ENCODE data around the gene CLDN19.
A peak's percentile ranks its signal among the peaks of the same experiment; 100 is the strongest.

CLDN19 gene, protein sequence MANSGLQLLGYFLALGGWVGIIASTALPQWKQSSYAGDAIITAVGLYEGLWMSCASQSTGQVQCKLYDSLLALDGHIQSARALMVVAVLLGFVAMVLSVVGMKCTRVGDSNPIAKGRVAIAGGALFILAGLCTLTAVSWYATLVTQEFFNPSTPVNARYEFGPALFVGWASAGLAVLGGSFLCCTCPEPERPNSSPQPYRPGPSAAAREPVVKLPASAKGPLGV

DNA sequence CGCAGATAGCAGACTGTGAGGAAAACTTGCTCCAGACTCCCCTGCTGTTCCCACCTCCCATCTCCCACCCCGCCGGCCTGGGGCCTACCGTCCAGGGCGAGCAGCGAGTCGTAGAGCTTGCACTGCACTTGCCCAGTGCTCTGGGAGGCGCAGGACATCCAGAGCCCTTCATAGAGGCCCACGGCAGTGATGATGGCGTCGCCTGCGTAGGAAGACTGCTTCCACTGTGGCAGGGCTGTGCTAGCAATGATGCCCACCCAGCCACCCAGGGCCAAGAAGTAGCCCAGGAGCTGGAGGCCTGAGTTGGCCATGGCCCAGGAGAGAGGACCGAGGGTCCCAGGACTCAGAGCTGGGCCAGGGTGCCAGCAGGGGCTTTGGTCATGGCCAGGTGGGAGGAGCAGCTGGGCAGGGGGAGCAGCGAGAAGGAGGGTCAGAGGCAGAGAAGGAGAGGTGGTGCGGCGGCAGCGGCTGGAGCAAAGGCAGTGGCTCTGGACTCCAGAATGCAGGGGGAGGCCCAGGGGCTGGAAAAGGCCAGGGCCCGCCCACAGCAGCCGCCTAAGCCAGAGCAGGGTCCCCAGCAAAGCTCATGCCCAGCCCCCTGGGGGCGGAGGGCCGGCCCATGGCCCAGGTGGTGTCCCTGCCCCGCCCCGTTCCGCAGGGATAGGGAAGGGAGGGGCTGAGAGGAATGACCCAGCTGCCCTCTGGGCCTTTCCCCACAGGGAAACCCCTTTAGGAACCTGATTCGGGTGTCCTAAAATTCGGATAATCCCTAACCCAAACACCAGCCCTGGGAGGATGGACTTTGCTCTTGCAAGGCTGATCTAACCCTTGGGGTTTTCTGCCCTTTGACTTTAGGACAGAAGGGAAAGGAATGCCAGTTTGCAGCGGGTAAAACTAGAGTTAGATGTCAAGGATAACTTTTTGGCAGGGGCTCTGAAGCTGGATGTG is at the start of gene CLDN19:
Gene CLDN19 (minus strand): TSS at position 484 of the 948 bp plus-strand sequence. CDS start 173 bp downstream, at position 311.
- DNase-seq (ENCODE audit: low spot score) = no peak

DNA sequence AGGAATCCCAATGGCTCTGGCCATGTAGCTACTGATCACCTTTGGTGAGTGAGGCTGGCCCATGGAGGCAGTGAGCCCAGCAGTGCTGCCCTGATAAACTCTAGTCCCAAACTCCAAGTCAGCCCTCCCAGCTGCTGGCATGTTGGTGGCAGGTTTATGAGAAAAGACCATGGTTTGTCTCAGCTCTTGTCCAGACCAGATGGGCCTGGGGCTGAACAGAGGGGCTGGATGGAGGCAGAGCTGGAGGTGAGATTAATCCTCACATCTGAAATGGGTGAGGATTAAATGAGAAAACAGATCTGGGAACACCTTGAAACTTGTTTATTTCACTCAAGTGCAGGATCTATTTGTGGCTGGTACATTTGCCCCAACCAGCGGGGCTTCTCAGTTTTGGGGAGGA is 48.0 kb upstream of the CLDN19 start:
- no peak for DNase-seq (ENCODE audit: low spot score)

DNA sequence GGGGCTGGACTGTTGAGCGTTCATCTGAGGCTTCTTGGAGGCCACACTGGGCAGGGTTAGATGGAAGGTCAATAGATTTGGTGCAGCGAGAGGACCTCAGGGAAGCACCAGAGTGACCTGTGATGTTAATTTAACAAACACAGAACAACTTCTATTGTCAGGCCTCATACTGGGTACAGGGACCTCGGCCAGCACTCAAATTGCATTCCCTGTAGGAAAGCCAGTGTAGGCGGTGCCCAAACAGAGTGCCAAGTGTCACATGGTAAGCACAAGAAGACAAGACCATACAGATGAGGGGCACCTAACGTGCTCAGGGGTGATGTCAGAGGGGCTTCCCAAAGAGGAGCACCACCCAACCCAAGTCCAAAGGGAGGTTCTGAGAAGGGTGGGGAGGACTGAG is 46.1 kb upstream of the CLDN19 start:
- no peak for DNase-seq (ENCODE audit: low spot score)

GRCh38 chr1:42784946-42785693 is 45.1 kb upstream of the CLDN19 start, which contains the start of gene TMEM269:
Gene TMEM269, plus strand, starts transcription at chr1:42784991. Its CDS starts 4,903 bp downstream, at chr1:42789894.
- peak; percentile 27 for DNase-seq (ENCODE audit: low spot score)

DNA sequence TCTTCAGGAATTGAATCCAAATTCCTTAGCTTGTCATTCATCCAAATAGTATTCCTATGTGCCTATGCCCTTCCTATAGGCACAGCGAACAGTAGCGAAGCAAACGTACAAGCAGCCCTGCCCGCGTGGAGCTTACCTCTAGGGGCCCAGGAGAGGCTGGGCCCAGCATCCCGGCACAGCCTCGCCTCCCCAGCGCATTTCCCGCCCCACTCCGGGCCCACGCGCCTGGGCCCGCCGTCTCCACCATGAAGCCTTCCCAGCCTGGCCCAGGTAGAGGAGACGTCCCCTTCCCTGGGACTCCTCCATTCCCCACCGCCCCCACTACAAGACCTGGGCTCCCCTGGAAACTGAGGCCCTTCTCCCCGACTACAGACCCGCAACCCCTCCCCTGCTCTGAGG is 44.5 kb upstream of the CLDN19 start:
- no peak for DNase-seq (ENCODE audit: low spot score)

- no peak for DNase-seq (ENCODE audit: low spot score)
Measured at GRCh38 chr1:42783092-42783491, 43.1 kb upstream of the CLDN19 start.

DNA sequence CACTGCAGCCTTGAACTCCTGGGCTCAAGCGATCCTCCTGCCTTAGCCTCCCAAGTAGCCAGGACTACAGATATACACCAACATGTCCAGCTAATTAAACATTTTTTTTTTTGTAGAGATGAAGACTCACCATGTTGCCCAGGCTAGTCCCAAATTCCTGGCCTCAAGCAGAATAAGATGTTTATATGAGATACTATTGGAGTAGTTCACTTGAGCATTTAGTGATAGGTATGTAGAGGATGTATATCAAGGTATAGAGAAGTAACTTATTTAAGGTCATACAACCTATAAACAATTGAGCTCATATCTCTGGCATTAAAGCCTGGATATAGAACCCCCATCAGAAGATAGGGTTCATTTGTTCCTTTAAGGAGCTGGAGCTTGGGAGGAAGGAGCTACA is 40.1 kb upstream of the CLDN19 start:
- DNase-seq (ENCODE audit: low spot score) = no peak

DNA sequence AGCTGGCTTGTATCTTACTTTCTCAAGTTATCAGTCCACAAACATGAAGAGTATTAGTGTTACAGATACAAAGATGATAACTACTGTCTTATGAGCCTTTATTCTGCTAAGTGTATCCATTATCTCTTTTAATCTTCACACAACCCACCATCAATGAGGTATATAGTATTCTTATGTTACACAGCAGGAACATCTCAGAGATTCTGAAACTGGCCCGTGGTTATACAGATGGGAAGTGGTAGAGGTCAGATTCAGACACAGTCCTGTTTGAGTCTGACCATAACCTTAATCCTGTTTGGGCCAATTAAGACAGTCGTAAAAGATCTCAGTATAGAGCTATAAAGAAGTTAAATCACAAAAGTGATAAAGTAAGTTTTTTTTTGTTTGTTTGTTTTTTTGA is 39.7 kb upstream of the CLDN19 start:
- no peak for DNase-seq (ENCODE audit: low spot score)

- peak; percentile 34 for DNase-seq (ENCODE audit: low spot score)
Measured at GRCh38 chr1:42777852-42778251, 37.8 kb upstream of the CLDN19 start.

- no peak for DNase-seq (ENCODE audit: low spot score)
Measured at GRCh38 chr1:42776502-42776901, 36.5 kb upstream of the CLDN19 start.

DNA sequence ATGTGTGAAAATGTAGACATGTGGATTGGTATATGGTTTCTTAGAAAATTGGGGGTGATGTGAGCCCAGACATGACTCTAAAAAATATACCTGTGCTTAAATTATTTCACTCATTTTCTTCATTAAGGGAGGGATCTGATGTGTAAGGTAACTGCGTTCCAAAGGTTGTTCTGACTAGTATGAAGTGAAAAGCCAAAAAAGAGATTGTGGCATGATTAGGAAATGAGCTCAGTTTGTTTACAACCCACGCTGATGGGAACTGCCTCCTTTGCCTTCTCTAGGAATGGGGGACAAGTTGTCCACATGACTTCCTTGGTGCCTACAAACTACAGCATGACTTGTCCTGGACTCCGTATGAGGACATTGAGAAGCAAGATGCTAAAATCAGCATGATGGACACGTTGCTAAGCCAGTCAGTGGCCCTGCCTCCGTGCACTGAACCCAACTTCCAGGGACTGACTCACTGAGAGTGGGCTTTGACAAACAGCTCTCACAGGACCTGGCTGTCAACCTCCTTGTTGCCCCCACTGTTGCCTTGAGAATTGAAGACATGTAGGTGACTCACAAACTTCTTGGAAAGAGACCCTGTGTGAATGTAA is 35.0 kb upstream of the CLDN19 start:
- DNase-seq (ENCODE audit: low spot score) = no peak

DNA sequence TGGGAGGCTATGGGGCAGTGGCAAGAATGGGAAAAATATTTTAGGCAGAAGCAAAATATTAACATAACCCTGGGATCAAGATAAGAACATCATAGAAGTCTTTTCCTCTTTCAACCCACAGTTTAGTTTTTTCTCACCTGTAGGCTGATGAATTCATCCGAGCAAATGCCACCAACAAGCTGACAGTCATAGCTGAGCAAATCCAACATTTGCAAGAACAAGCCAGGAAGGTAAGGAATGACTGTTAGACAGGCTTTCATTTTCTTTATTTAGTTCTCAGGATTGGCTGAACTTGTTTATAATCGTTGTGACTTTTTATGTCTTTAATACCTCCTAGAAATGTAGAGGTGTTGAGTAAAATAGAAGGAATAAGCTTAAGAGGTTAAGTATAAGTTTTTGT is 33.4 kb upstream of the CLDN19 start:
- DNase-seq (ENCODE audit: low spot score) = no peak

DNA sequence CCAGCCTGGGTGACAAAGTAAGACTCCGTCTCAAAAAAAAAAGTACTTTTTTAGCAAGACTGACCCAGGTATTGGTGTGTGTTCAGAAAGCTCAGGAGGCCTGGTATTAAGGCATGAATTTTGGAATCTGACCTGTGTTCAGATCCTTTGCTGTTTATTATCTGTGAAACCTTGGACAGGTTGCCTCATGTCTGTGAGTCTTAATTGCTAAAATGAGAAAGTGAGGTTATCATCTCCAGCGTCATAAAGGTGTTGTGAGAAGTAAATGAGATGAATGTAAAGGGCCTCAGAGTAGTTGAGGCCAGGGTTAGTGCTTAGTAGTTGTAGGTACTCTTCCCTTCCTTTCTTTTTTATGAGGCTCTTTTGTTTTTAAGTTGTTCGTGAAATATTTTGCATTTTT is 29.8 kb upstream of the CLDN19 start:
- DNase-seq (ENCODE audit: low spot score) = no peak

- DNase-seq (ENCODE audit: low spot score) = no peak
Measured at GRCh38 chr1:42768172-42768571, 28.1 kb upstream of the CLDN19 start.

GRCh38 chr1:42767510-42768000 is 27.5 kb upstream of the CLDN19 start:
- DNase-seq (ENCODE audit: low spot score) = peak; percentile 11

DNA sequence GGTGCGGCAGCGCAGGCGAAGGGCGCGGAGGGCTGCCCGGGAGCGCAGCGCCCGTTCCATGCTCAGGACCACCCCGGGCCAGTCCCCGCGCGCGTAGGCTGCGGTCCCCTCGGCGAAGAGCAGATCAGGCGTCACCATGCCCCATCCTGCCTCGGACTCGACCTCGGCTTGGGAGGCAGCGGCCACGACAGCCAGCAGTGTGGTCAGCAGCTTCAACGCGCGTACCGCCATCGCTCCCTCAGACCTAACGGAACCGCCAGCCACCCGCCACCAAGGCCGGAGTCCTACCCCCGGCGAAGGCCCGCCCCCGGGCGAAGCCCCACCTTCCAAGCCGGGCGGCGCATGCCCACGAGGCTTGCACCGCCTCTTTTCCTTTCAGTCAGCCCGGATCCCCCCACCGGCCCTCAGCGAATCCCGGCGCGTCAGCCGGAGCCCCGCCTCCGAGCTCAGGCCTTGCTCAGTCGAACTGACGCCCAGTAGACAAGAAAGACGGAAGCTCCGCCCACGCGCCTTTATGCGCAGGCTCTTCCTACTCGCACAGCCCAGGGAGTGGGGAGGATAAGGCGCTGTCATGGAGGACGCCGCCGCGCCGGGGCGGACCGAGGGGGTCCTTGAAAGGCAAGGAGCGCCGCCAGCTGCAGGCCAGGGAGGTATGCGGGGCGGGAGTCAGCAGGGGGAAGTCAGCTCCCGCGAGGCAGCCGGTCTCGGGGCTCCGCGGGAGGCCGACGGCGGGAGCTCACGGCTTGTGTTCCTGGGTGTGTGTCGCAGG is 26.9 kb upstream of the CLDN19 start, which contains the start of the genes C1orf50 and P3H1:
Gene C1orf50 (plus strand): TSS at position 509 of the 769 bp plus-strand sequence. CDS start 63 bp downstream, at position 572.
Gene P3H1 (minus strand): TSS at position 288 of the 769 bp plus-strand sequence. CDS start 57 bp downstream, at position 231.
- DNase-seq (ENCODE audit: low spot score) = peak; percentile 100

- DNase-seq (ENCODE audit: low spot score) = peak; percentile 16
Measured at GRCh38 chr1:42765832-42766740, 26.1 kb upstream of the CLDN19 start.

DNA sequence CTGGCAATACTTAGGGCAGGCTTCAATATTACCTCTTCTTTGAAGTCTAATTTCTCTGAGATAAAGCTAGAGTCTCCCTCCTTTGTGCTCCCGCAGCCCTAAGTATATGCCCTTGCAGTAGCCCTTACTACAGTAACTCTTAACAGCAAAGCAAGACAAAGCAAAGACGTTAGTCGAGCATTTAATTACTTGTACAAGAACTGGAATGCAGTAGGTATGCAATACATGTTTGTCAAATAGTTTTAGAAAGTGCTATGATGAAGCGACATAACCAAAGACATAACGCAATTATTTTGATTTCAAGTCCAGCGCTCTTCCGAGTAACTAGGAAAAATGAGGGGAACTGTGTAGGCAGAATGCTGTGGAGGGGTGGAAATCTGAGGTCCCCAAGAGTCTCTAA is 25.2 kb upstream of the CLDN19 start:
- DNase-seq (ENCODE audit: low spot score) = no peak

GRCh38 chr1:42762269-42762668 is 22.2 kb upstream of the CLDN19 start:
- no peak for DNase-seq (ENCODE audit: low spot score)

- DNase-seq (ENCODE audit: low spot score) = no peak
Measured at GRCh38 chr1:42761567-42761966, 21.5 kb upstream of the CLDN19 start.
